Mucosa of descending colon (tissue), 3 donors: ENCODE results near the gene PRDM16. TPM values are rescaled to one million over a fixed set of nuclear protein-coding genes. Genes with fewer than 3 reads are reported as not detected.

Experiments
- ATAC-seq: fragments of 200-7000 bp; cut with Tn5 transposase; one replicate; pipeline ENCODE4 v1.9.1; 2020; ENCODE audit warnings: mild to moderate bottlenecking, moderate library complexity
- DNase-seq, 3 donors: peaks; one replicate each; pipeline ENCODE4 v3.0.0-alpha.2; 2020
- H3K36me3 ChIP-seq: fragments of 200-600 bp; one replicate; pipeline ENCODE4 v1.8.0; 2021; ENCODE audit warnings: low read depth, mild to moderate bottlenecking
- H3K4me1 ChIP-seq: fragments of 200-600 bp; one replicate; pipeline ENCODE4 v1.8.0; 2021; ENCODE audit warnings: low read depth, mild to moderate bottlenecking
- H3K4me3 ChIP-seq: fragments of 200-600 bp; one replicate; pipeline ENCODE4 v1.8.0; 2021; ENCODE audit warnings: mild to moderate bottlenecking
- H3K9me3 ChIP-seq: fragments of 200-600 bp; one replicate; pipeline ENCODE4 v1.8.0; 2021; ENCODE audit warnings: mild to moderate bottlenecking
- intact Hi-C, 2 donors: fragments of 100-400 bp; cut with DNase I in 1 of 2; cut with micrococcal nuclease in 1 of 2; formaldehyde crosslinking; loops; one replicate each; pipeline versions ENCODE4 v1.11.0 to v1.11.1; 2022; cut with DNase I, micrococcal nuclease
- total RNA-seq, 3 donors: library from RNA; stranded (reverse); fragmentation: NEBNext Ultra II Directional in 2 of 3; extraction: Animal tissue kit (Norgen Biotek cat#: 25700) in 2 of 3; gene quantifications; one replicate each; pipeline versions ENCODE4 v1.2.1 to v1.2.4, GENCODE V29; 2021 to 2023
- TF ChIP-seq, protein P1 (sequence below): fragments of 200-600 bp; IDR thresholded peaks from one replicate; pipeline ENCODE4 v1.8.0; 2022; ENCODE audit warnings: antibody characterized with exemption, mild to moderate bottlenecking
- donor health status: DM: no; HTN: no; CAD: no; lungs with moderate emphysema.
- donor health status: DM: no; HTN: no; CAD: no.
- donor health status: DM: no; HTN: yes; CAD: no.

Gene PRDM16
- total RNA-seq, 3 donors from 2014 or later = 1.6 to 2.5 (median 2.4) TPM

DNA sequence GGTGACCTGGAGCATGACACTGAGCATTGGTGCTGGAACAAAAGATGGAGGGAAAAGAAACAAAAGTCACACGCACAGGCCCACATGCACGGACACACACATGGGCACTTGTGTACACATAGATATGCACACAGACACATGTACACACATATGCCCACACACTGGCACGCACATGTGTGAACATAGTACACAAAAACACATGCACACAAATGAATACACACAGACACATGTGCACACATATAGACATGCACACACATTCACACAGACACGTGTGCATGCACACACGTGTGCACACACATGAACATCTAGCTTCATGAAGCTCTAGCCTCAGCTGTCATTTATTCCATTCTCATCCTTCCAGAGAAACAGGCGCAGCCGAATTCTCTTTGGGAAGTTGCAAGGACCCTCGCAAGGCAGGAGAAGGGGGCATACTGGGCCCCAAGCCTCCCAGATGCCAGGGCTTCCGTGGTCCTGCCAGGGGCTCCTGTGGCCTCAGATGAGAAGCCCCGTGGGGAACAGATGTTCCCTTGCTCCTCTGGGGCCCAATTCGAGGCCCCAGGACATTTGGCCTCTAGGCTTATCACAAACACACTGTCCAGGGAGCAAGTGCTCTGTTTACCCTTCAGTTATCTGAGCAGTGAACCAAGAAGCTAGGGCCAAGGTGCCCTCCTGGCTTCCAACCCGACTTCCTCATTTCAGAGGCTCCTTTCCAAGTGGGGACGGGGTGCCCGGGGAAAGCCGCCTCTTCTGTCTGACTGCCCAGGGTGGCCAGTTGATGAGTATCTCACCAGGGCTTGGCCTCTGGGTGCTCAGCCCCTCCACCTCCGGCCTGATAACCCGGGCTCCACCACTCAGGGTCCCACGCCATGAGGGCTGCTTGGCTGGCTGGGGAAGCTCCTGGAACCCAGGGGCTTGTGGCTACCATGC, 269.1 kb downstream of the PRDM16 start:
- Histone ChIP-seq H3K4me1 (no peaks in the 10 kb centered on the region), H3K36me3 (no peaks in the 10 kb centered on the region), H3K9me3 (peaks cover 6% of the 10 kb centered on the region), H3K4me3 (no peak overlapping the region)
- ATAC-seq = no peak
- DNase-seq = no peak
- intact Hi-C loops = no loop called here
- TF ChIP-seq, protein P1, sequence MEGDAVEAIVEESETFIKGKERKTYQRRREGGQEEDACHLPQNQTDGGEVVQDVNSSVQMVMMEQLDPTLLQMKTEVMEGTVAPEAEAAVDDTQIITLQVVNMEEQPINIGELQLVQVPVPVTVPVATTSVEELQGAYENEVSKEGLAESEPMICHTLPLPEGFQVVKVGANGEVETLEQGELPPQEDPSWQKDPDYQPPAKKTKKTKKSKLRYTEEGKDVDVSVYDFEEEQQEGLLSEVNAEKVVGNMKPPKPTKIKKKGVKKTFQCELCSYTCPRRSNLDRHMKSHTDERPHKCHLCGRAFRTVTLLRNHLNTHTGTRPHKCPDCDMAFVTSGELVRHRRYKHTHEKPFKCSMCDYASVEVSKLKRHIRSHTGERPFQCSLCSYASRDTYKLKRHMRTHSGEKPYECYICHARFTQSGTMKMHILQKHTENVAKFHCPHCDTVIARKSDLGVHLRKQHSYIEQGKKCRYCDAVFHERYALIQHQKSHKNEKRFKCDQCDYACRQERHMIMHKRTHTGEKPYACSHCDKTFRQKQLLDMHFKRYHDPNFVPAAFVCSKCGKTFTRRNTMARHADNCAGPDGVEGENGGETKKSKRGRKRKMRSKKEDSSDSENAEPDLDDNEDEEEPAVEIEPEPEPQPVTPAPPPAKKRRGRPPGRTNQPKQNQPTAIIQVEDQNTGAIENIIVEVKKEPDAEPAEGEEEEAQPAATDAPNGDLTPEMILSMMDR = no peak

DNA sequence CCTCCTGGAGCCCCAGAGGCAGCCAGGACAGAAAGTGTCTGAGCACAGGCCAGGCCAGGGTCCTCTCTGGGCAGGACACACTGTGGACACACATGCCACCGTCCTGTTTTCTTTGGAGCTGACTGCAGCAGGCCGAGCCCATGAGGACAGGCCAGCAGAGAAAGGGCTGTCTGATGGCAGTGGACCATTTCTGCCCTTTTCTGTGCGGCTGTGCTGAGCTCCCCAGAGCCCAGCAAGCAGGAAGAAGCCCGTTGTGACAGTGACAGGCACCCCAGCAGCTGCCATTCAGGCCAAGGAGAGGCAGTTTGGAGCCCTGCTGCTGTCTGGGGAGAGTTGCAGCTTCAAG, 269.7 kb downstream of the PRDM16 start:
- H3K4me3 ChIP-seq = no peak overlapping the region
- DNase-seq (no peak), ATAC-seq (no peak)
- intact Hi-C loops = no loop called here
- TF ChIP-seq, protein P1 = no peak
- H3K9me3 ChIP-seq = peaks cover 9% of the 10 kb centered on the region
- no peaks in the 10 kb centered on the region for H3K36me3 ChIP-seq
- H3K4me1 ChIP-seq = no peaks in the 10 kb centered on the region

DNA sequence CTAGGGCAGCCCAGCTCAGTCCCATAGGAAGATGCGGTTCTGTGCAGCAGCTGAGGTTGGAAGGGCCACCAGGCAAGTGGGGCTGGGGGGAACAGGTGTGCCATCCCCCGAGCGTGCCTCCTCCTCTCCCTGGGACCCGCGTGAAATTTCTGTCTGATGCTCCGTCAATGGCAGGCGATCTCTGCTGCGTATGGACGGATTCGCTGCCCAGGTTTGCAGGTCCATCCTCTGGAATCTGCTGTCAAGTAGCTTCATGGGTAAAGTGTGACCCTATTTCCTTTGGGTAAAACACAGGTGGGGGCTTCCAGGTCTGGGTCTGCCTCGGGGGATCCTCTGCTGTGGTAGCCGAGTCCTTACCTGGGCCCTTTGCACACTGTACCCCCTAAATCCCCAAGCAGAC, 270.9 kb downstream of the PRDM16 start:
- DNase-seq = no peak
- TF ChIP-seq, protein P1 = no peak
- no peak for ATAC-seq
- H3K4me1 ChIP-seq = no peaks in the 10 kb centered on the region
- H3K4me3 ChIP-seq = no peak overlapping the region
- H3K36me3 ChIP-seq = no peaks in the 10 kb centered on the region
- peaks cover 20% of the 10 kb centered on the region for H3K9me3 ChIP-seq
- intact Hi-C loops = no loop called here

DNA sequence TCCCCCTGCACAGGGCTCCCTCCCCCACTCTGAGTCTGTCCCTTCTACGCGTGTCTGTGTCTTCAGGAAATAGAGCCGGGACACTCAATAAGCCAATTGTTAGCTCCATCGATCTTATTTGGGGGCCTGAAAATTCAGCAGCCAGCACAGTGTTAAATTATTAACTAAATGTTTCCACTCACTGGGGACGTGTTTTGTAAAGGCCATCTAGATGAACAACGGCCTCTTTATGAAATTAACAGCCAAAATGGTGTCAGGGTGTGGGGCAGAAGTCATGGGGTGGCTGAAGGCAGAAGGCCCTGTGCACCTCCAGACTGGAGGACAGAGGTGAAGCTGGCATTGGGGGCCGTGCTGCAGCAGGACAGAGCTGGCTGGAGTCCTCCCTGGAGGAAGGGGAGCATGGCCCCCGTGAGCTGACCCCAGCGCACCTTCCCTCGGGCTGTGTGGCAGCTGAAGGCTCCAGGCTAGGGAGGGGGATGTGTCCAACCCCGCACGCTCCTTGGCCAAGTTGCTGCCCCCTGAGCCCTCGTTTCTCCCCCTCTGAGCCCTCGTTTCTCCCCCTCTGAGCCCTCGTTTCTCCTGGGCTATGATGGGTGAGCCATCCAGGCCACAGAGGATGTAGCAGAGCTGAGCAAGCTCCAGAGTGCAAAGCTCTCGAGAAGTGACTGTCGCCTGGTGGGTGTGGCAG, 271.7 kb downstream of the PRDM16 start:
- TF ChIP-seq, protein P1 = no peak
- no peaks in the 10 kb centered on the region for H3K4me1 ChIP-seq
- H3K4me3 ChIP-seq = no peak overlapping the region
- intact Hi-C loops = no loop called here
- H3K9me3 ChIP-seq = peaks cover 20% of the 10 kb centered on the region
- ATAC-seq (no peak), DNase-seq (no peak)
- H3K36me3 ChIP-seq = no peaks in the 10 kb centered on the region

DNA sequence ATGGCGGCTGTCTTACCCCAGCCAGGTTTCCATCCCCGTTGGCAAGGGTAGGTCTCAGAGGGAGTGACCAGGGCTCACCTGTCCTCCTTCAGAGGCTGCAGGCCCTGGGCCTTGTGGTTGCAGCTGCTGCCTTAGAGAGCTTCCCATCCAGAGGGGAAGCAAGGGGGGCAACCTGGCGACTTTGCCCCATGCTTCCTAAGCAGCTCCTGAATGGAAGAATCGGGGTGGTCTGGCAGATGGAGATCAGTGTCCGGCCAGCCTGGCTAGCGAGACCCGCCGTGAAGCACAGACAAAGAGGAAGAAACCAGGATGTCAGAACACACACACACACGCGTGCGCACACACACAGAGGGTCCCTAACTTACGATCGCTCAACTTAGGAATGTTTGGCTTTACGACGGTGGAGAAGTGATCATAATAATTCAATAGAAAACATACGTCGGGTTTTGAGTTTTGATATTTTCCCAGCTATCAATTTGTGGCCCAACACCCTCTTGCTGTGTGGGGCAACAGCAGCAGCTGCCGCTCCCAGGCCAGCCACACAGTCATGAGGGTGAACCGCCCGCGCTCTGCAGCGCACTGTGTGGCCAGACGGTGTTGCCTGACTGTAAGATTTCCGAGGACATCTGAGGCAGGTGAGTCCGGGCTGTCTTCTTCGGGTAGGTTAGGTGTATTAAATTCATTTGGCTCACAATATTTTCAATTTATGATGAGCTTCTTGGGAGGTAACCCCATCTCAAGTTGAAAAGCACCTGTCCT, 272.4 kb downstream of the PRDM16 start:
- Histone ChIP-seq H3K36me3 (no peaks in the 10 kb centered on the region), H3K4me3 (no peak overlapping the region), H3K9me3 (peaks cover 20% of the 10 kb centered on the region), H3K4me1 (no peaks in the 10 kb centered on the region)
- ATAC-seq = no peak
- DNase-seq = no peak
- intact Hi-C loops = no loop called here
- TF ChIP-seq, protein P1 = no peak
